Measurements from ENCODE around the gene MYT1.
A peak's percentile ranks its signal among the peaks of the same experiment; 100 is the strongest.
"Not testable (repeated sequence)": the region's sequence is repeated elsewhere in the genome, so short reads cannot be mapped to it uniquely, and the experiment has no call there.

MYT1 gene

DNA sequence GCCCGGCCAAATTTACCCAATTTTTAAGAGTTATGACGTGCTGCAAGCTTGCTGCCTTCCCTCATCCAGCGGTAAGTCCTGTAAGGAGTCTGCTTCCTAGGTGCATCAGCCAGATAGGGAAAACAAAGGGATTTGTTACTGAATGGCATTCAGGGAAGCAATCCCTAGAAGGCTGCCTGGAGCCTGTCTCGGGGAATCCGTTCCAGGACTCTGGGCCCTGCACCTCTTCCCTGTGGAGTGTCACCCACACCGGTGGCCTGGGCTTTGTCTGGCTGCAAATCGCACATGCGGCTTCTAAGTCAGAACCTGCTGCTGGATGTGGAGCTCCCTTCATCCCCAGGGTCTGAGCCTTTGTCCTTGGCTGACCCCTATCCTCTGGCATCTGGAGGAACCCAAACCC, 7.0 kb downstream of the MYT1 start:
- no peak for DNase-seq

DNA sequence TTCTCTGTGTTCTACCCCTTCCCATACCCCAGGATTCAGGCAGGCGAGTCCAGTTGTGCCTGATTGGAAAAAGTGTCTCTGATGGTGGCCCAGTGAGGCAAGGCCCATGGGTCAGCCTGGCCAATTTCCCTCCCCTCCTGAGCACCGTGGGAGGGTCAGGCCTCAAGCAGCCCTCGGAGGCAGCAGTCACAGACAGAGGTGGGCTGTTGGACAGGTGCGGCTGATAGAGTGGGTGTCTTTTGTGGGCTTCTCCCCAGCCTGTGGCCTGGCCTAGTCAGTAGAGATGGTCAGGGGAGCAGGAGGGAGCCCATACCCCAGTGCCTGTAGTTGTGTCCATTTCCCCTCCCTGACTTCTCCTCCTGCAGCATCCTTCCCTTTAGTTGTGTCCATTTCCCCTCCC, 8.9 kb downstream of the MYT1 start:
- DNase-seq = no peak

GRCh38 chr20:64176551-64176950, 12.3 kb downstream of the MYT1 start:
- no peak for DNase-seq

- no peak for DNase-seq
Measured at GRCh38 chr20:64176971-64177370, 12.7 kb downstream of the MYT1 start.

DNA sequence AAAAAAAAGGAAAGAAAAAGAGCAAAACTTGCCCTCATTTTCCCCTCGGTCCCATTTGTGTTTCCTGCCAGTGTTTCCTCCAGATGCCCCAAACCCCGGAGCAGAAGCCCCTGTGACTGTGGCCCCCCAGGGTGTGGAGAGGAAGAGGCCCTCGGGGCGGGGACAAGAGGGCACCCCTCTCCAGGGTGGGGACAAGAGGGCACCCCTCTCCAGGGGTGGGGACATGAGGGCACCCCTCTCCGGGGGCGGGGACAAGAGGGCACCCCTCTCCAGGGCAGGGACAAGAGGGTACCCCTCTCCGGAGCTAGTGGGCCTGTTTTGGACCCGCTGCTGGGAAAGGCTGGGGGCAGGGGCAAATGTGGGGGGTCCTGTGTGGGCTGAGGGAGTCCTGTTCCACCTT, 13.1 kb downstream of the MYT1 start:
- no peak for DNase-seq

DNA sequence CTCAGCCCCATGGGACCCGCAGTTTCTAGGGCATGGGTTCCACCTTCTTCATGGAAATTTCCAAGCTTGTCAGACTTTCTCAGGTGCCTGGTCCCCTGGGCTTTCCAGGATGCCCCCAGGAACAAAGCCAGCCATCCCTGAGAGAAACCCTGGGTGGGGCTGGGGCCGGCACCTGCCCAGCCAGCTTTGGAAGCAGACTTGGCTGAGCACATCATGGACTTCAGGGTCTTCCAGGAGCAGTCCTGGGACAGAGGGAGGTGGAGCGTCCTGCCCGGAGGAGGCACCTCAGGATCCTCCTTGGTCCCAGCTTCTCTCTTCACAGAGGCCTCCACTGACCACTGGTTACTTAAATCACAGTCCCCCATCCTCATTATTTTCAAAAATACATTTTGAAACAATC, 13.5 kb downstream of the MYT1 start:
- DNase-seq = no peak

DNA sequence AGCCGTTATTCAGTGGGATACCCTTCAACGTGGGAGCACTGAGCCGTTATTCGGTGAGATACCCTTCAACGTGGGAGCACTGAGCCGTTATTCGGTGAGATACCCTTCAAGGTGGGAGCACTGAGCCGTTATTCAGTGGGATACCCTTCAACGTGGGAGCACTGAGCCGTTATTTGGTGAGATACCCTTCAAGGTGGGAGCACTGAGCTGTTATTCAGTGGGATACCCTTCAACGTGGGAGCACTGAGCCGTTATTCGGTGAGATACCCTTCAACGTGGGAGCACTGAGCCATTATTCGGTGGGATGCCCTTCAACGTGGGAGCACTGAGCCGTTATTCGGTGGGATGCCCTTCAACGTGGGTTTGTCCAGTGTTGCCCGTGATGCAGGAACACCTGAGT, 14.7 kb downstream of the MYT1 start:
- DNase-seq = not testable (repeated sequence)

GRCh38 chr20:64179805-64180204, 15.6 kb downstream of the MYT1 start:
- no peak for DNase-seq

GRCh38 chr20:64180673-64181072, 16.4 kb downstream of the MYT1 start:
- DNase-seq = no peak

DNA sequence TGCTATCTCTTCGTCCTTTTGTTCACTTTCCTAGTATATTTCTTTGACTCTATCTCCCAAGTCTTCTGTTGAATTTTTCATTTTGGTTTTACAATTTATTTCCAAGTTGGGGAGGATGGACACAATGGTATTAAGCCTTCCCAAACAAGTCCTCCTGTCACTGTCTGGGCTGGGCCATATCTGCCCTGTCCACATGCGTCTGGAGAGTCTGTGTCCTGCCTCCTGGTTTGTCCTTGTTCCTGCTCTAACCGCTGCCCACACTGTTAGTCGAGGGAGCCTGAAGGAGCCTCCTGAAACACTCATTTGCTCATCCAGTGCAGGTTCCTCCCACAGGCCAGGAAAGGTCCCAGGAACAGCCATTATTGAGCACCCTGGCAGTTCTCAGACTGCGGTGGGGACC, 17.1 kb downstream of the MYT1 start:
- no peak for DNase-seq

GRCh38 chr20:64182146-64182865, 18.1 kb downstream of the MYT1 start:
- no peak for DNase-seq

- DNase-seq = no peak
Measured at GRCh38 chr20:64183313-64183712, 19.1 kb downstream of the MYT1 start.

DNA sequence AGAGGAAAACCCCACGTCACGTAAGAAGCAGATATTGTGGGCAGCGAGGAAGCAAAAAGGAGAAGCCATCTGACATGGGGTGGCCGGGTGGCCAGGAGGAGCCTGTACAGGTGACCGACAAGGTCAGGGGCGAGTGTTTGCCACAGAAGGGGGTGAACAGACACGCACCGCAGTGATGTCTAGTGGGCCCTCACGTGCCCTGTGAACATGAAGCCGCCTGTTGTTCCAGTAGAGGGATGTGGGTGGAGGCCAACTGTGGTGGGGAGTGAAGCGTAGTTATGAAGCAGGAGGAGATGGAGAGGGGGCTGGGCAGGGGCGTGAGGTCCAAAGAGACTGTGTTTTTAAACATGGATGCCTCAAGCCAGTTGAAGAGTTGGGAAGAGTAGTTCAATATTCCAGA, 20.5 kb downstream of the MYT1 start:
- no peak for DNase-seq

DNA sequence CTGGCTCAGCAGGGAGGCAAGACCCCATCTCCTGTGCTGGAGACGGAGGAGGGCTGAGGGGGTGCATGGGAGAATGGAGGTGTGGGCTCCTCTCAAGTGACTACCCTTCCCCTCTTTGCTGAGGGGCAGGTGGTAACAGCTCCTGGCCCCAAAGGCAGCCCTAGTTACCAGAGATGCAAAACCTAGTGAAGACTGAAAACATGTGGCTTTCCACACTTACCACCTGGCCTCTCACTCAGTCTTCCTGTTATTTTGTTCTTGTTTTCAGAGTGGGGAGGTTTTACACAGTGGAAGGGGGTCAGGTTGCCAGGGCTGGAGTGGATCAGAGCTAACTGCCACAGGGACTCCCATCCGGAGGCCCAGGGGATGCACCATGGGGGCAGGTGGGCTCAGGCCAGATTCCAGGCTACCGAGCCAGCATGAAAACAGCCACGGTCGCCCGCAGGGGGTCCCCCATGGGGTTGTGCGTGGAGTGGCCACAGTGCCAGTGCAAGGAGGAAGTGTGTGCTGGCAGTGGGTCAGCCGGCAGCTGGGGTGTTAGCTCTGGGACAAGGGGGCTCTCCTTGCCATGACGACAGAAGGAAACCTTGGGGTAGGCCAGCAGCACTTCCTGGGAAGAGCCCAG, 21.1 kb downstream of the MYT1 start:
- DNase-seq = no peak

DNA sequence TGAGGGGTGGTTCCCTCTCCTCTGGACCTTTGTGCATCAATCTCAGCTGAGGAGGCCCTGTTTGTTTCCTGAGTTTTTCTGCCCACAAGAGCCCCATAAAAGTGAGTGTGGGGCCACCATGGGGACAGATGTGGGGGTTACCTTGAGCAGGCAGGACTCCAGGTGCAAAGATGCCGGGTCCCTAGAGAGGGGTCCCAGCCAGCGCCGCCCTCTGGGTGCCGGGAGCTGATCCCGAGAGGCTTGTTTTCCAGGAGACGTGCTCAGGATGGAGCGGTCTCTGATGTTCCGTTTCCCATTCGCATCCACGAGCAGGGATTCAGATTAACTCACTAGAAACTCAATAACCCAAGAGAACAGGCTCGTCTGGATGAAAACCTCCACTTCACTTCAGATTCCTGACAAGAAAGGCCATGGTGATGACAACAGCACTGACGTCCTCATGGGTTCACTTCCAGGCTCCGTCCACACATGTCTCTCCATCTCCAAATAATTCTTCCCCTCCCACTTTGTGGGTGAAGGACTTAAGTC, 21.9 kb downstream of the MYT1 start:
- no peak for DNase-seq

GRCh38 chr20:64187213-64187612, 23.0 kb downstream of the MYT1 start:
- not testable (repeated sequence) for DNase-seq

GRCh38 chr20:64188091-64188490, 23.8 kb downstream of the MYT1 start:
- DNase-seq = no peak

DNA sequence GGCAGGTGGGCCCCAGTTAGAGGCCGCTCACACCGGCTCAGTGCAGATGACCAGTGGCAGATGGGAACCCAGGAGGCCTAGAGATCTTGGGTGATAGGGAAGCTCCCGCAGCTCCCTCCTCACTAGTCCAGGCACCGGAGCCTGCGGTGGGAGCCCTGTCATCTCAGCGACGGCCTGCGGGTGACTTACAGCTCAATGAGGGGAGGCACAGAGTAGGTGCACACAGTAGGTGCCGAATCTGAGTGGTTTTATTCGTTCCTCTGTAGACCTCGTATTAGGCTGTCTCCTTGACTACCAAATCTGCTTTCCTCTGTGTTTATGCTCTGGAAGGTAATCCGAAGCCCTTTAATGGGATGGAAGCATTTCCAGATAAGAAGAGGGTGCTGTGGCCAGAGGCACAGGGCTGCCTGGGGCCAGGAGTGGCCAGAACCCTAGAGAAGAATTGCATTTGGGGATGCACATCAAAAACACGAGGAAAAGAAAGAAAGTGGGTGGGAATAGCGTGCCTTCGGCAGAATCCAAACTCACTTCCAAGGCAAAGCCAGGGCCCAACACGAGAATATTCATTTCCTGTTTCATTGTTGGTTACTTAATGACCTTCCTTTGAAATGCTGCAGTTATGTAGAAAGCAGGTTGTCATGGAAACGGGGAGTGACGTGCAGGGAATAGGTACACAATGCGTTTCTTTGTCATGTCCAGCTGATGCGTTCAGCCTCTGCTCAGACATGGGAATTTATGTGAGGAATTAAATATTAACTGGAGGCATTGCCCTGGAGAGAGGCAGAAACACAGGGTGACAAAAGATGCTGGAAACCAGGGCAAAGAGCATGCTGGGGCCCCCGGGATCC, 24.7 kb downstream of the MYT1 start:
- DNase-seq = peak; percentile 68

DNA sequence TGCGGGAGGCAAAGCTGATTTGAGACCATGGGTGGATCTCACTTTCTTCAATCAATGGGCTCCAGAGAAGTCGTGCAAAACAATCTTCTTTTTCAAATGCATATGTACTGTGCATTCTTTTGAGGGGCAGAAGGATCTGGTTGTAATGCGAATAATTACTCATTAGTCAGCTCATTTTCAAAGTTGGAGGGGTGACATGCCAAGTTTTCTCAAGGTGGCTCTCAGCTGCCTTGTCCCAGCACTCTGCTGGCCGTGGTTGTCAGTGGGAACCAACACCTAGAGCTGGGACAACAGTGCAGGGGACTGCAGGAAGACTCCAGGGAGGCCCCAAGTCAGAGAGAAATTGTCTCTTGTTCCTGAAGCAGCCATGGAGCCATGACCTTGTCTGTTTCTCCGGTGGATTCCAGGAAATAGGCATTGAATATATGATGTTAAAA, 25.3 kb downstream of the MYT1 start:
- no peak for DNase-seq

GRCh38 chr20:64189986-64190385, 25.7 kb downstream of the MYT1 start:
- DNase-seq = no peak

GRCh38 chr20:64191002-64191401, 26.8 kb downstream of the MYT1 start:
- DNase-seq = no peak

DNA sequence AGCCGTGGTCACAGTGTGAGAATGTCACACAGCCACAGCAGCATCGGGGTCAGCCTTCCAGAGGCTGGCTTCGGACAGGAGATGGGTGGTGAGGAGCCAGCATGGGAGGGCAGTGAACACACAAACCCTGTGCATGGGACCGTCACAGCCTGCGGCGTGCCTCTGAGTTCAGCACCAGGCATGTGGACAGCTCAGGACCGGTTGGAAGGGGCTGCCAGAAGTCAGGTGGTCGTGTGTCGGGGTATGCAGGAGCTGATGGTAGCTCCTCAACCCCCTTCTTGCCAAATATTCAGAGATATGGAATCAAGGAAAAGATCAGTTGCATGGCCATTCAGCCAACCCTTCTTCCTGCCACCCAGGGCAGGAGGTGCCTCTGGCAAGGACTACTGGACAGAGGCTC, 28.2 kb downstream of the MYT1 start:
- no peak for DNase-seq

- no peak for DNase-seq
Measured at GRCh38 chr20:64193058-64193457, 28.8 kb downstream of the MYT1 start.

DNA sequence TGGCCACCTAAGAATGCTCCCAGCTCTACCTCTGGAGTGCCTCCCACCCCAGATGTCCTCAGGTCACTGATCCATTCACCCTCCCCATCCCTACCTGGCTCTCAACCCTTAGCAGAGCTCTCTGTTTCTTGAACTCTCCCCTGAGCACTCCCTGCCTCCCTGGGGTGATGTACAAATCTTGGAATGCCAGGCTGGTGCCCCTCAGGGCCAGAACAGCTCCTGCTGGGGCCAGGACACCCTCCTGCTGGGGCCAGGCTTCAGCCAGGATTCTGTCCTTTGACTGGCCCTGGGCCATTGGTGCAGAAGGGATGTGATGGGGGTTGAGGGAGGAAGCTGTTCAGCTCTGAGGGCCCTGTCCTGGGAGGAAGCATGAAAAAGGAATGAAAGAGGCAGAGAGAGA, 30.0 kb downstream of the MYT1 start:
- DNase-seq = no peak

Data from NCI-H2081 treated with DMSO at 0.1 percent for 48 hours (cell line).